PFSK-1 (cell line): ENCODE data around the gene IRF5.

Experiments used
- FOXP2 ChIP-seq: optimal IDR thresholded peaks from 2 replicates; pipeline ENCODE3; 2011; ENCODE audit warnings: borderline replicate concordance, control low read depth, inconsistent platforms; ENCODE audit not compliant: insufficient read depth; ENCODE audit errors: extremely low read length, extremely low read depth
- POLR2AphosphoS5 ChIP-seq: IDR thresholded peaks from 2 replicates; pipeline ENCODE4 v1.6.1; 2012; ENCODE audit warnings: low read depth, mild to moderate bottlenecking, control low read depth, low read length, moderate library complexity
- SIN3A ChIP-seq: IDR thresholded peaks from 2 replicates; pipeline ENCODE4 v1.6.1; 2012; ENCODE audit warnings: mild to moderate bottlenecking, low read length, moderate library complexity, borderline replicate concordance; ENCODE audit not compliant: insufficient read depth
- TAF1 ChIP-seq: IDR thresholded peaks from 2 replicates; pipeline ENCODE4 v1.6.1; 2012; ENCODE audit warnings: low read length, control low read depth, borderline replicate concordance; ENCODE audit not compliant: insufficient read depth
- TF ChIP-seq, protein P1 (sequence below), 2 experiments: IDR thresholded peaks; 2 replicates each; pipeline versions ENCODE4 v1.6.1 to v1.8.0; 2011 to 2012; ENCODE audit warnings: low read depth in 2 of 2, low read length in 2 of 2, control low read depth in 1 of 2, inconsistent platforms in 1 of 2, mild to moderate bottlenecking in 1 of 2, moderate library complexity in 1 of 2; ENCODE audit not compliant: insufficient read depth in 1 of 2

Gene IRF5

DNA sequence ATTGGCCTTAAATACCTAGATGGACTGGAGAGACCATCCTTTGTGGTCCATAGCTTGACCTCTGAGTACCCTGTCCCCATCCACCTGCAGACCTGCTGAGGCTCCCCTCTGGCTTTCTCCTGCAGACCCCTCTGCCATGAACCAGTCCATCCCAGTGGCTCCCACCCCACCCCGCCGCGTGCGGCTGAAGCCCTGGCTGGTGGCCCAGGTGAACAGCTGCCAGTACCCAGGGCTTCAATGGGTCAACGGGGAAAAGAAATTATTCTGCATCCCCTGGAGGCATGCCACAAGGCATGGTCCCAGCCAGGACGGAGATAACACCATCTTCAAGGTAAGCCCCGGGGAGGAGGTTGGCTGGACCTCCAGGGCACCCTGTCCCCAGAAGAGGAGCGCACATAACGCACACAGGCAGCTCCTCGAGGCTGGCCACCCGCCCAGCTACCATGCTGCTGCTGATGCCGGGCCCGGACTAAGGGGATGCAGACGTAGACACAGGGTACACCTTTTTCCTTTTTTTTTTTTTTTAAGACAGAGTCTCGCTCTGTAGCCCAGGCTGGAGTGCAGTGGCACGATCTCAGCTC, 4.3 kb downstream of the IRF5 start:
- TF ChIP-seq, protein P1, sequence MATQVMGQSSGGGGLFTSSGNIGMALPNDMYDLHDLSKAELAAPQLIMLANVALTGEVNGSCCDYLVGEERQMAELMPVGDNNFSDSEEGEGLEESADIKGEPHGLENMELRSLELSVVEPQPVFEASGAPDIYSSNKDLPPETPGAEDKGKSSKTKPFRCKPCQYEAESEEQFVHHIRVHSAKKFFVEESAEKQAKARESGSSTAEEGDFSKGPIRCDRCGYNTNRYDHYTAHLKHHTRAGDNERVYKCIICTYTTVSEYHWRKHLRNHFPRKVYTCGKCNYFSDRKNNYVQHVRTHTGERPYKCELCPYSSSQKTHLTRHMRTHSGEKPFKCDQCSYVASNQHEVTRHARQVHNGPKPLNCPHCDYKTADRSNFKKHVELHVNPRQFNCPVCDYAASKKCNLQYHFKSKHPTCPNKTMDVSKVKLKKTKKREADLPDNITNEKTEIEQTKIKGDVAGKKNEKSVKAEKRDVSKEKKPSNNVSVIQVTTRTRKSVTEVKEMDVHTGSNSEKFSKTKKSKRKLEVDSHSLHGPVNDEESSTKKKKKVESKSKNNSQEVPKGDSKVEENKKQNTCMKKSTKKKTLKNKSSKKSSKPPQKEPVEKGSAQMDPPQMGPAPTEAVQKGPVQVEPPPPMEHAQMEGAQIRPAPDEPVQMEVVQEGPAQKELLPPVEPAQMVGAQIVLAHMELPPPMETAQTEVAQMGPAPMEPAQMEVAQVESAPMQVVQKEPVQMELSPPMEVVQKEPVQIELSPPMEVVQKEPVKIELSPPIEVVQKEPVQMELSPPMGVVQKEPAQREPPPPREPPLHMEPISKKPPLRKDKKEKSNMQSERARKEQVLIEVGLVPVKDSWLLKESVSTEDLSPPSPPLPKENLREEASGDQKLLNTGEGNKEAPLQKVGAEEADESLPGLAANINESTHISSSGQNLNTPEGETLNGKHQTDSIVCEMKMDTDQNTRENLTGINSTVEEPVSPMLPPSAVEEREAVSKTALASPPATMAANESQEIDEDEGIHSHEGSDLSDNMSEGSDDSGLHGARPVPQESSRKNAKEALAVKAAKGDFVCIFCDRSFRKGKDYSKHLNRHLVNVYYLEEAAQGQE (IDR thresholded peaks at IDR 0.05; ENCODE audit: insufficient read depth in 1 of 2, low read depth in 2 of 2, low read length in 2 of 2), result no peak
- TF ChIP-seq TAF1, result no peak

DNA sequence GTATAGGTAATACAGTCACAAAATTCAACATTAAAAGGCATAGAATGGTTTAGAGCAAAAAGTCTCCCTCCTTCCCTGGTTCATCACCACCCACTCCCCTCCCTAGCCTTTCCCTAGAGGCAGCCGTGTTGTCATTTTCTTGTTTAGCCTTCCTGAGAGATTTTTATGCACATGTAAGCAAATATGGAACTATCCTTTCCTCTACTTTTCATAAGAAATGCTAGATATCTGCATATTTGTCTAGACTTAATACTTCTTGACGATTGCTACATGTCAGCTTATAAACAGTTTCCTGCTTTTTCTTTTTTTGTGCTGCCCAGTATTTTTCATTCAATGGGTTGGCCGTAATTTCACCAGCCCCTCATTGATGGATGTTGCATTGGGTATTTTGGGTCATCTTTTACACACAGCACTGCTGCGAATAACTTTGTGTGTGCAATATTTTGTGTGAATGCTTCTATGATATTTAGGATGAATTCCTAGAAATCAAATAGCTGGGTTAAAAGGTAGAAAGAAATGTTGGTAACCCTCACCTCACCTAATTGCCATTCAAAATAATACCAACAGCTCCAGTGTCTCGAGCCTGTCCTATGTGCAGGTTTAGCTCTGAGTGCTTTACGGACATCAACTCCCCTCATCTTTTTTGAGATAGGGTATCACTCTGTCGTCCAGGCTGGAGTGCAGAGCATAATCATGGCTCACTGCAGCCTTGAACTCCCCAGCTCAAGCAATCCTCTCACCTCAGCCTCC, 6.9 kb downstream of the IRF5 start:
- no peak for TF ChIP-seq POLR2AphosphoS5
- TF ChIP-seq, protein P1 (IDR thresholded peaks at IDR 0.05; ENCODE audit: insufficient read depth in 1 of 2, low read depth in 2 of 2, low read length in 2 of 2), result no peak
- TF ChIP-seq FOXP2, result no peak
- TF ChIP-seq SIN3A, result no peak
- TF ChIP-seq TAF1, result no peak

- no peak for TF ChIP-seq TAF1
- TF ChIP-seq, protein P1 (IDR thresholded peaks at IDR 0.05; ENCODE audit: insufficient read depth in 1 of 2, low read depth in 2 of 2, low read length in 2 of 2), result no peak
- no peak for TF ChIP-seq POLR2AphosphoS5
- no peak for TF ChIP-seq FOXP2
- TF ChIP-seq SIN3A, result no peak
These were observed 8.1 kb downstream of the IRF5 start for GRCh38 chr7:128945668-128946366.

GRCh38 chr7:128946936-128947830, 9.5 kb downstream of the IRF5 start:
- TF ChIP-seq TAF1, result no peak
- no peak for TF ChIP-seq FOXP2
- TF ChIP-seq, protein P1 (IDR thresholded peaks at IDR 0.05; ENCODE audit: insufficient read depth in 1 of 2, low read depth in 2 of 2, low read length in 2 of 2), result no peak
- TF ChIP-seq SIN3A, result no peak
- no peak for TF ChIP-seq POLR2AphosphoS5
